Glomerular endothelial cell (primary cell): ENCODE data around the gene TAF5L. TPM values are rescaled to one million over a fixed set of nuclear protein-coding genes. Genes with fewer than 3 reads are reported as not detected.

Experiments used
- DNase-seq: peaks from one replicate; pipeline ENCODE4 v3.0.0-alpha.2; 2011; ENCODE audit warnings: low read depth, low spot score; ENCODE audit errors: extremely low read depth
- total RNA-seq: library from RNA; depleted of rRNA; stranded (reverse); fragments of >200 nt; gene quantifications from 2 replicates; pipeline ENCODE4 v1.2.3, GENCODE V29; 2015

The TAF5L gene
- total RNA-seq: 15.9 and 18.6 TPM in 2 replicates

- DNase-seq: no peak
Measured at GRCh38 chr1:229625915-229626831, at the start of gene TAF5L, which contains the start of gene URB2. Gene TAF5L (minus strand): TSS chr1:229626122. CDS start chr1:229614482, 11,640 bp downstream. Gene URB2 (plus strand): TSS chr1:229626247. CDS start chr1:229627634, 1,387 bp downstream.

GRCh38 chr1:229675396-229675795 lies 49.5 kb upstream of the TAF5L start:
- no peak for DNase-seq

- no peak for DNase-seq
Measured at GRCh38 chr1:229674042-229674441, 48.1 kb upstream of the TAF5L start.

GRCh38 chr1:229672246-229672645 lies 46.3 kb upstream of the TAF5L start:
- DNase-seq: no peak

- DNase-seq: no peak
Measured at GRCh38 chr1:229671310-229671709, 45.4 kb upstream of the TAF5L start.

- DNase-seq: no peak
Measured at GRCh38 chr1:229669333-229669732, 43.4 kb upstream of the TAF5L start.

- no peak for DNase-seq
Measured at GRCh38 chr1:229666585-229666984, 40.7 kb upstream of the TAF5L start.

- no peak for DNase-seq
Measured at GRCh38 chr1:229665912-229666558, 40.1 kb upstream of the TAF5L start.

GRCh38 chr1:229664133-229664689 lies 38.3 kb upstream of the TAF5L start:
- no peak for DNase-seq

- no peak for DNase-seq
Measured at GRCh38 chr1:229661897-229662296, 36.0 kb upstream of the TAF5L start.

GRCh38 chr1:229661022-229661877 lies 35.3 kb upstream of the TAF5L start:
- no peak for DNase-seq

GRCh38 chr1:229657993-229658755 lies 32.3 kb upstream of the TAF5L start:
- DNase-seq: no peak

- no peak for DNase-seq
Measured at GRCh38 chr1:229655781-229656180, 29.9 kb upstream of the TAF5L start.

GRCh38 chr1:229653420-229653819 lies 27.5 kb upstream of the TAF5L start:
- DNase-seq: no peak

- DNase-seq: no peak
Measured at GRCh38 chr1:229651546-229651945, 25.6 kb upstream of the TAF5L start.

GRCh38 chr1:229650045-229650444 lies 24.1 kb upstream of the TAF5L start:
- DNase-seq: no peak

GRCh38 chr1:229648406-229648805 lies 22.5 kb upstream of the TAF5L start:
- DNase-seq: no peak

- no peak for DNase-seq
Measured at GRCh38 chr1:229645324-229645993, 19.5 kb upstream of the TAF5L start.

GRCh38 chr1:229643996-229644745 lies 18.2 kb upstream of the TAF5L start:
- no peak for DNase-seq
